ENCODE measurements around the gene RBM7.

The RBM7 gene

DNA sequence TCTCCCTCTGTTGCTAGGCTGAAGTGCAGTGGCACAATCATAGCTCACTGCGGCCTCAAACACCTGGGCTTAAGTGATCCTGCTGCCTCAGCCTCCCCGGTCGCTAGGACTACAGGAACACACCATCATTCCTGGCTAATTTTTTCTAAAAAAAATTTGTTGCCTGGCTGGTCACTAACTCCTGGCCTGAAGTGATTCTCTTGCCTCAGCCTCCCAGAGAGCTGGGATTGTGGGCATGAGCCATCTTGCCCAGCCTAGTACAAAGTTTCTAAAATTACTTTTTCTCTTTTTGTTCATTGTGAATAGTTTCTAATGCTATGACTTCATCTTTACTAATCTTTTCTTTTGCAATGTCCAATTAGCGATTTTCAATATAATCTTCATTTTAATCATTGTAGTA is 12.5 kb downstream of the RBM7 start:
- no peak for DNase-seq (ENCODE audit: low read depth)
- TF ChIP-seq, protein P1, sequence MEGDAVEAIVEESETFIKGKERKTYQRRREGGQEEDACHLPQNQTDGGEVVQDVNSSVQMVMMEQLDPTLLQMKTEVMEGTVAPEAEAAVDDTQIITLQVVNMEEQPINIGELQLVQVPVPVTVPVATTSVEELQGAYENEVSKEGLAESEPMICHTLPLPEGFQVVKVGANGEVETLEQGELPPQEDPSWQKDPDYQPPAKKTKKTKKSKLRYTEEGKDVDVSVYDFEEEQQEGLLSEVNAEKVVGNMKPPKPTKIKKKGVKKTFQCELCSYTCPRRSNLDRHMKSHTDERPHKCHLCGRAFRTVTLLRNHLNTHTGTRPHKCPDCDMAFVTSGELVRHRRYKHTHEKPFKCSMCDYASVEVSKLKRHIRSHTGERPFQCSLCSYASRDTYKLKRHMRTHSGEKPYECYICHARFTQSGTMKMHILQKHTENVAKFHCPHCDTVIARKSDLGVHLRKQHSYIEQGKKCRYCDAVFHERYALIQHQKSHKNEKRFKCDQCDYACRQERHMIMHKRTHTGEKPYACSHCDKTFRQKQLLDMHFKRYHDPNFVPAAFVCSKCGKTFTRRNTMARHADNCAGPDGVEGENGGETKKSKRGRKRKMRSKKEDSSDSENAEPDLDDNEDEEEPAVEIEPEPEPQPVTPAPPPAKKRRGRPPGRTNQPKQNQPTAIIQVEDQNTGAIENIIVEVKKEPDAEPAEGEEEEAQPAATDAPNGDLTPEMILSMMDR (conservative IDR thresholded peaks at IDR 0.05; ENCODE audit: low read depth, low read length): no peak

DNA sequence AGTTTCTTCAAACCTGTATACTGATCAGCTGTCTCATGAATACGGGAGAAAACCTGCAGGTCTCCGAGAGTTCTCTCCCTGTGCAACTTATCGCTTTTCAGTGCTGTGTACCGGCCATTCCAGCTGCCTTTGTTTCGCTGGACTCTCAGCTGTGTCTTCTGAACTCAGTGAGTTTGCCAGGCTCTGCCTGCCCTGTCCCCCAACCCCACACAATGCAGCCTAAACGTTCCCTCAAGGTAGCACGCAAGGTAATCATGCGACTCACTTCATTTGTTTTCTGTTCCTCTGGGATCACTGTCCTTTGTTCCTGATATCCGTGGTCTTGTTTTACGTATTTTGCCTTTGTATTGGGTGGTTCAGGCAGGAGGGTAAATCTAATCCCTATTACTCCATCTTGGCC is 13.5 kb downstream of the RBM7 start:
- TF ChIP-seq, protein P1 (conservative IDR thresholded peaks at IDR 0.05; ENCODE audit: low read depth, low read length): no peak
- H3K4me3 ChIP-seq (ENCODE audit: low read length): no peak overlapping the region
- DNase-seq (ENCODE audit: low read depth): no peak

More for the DNA sequence above, 12.5 kb downstream of the RBM7 start:
- H3K4me3 ChIP-seq (ENCODE audit: low read length): no peak overlapping the region

DNA sequence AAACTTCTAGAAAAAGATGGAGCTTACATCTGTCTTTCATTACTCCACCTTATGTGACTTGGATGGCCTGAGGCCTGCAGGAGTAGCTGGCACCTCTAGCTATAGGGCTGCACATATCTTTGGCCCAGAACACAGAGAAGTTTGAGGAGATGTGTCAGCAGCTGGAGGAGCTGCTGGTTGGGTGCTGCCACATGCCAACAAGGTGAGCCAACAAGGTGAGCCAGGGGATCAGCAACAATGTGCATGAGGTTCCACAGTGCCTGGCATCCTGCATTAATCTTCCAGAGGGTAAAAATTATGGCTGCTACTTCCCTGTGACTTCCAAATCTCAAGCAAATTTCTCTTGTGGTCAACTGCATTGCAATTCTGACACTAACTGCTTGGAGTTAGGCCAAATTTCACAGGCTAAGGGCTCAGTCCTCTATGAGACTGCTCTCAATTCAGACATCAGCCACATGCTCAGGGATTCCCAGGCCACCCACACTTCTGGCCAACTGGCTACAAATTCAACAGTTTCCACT is 16.0 kb downstream of the RBM7 start:
- TF ChIP-seq, protein P1 (conservative IDR thresholded peaks at IDR 0.05; ENCODE audit: low read depth, low read length): no peak
- H3K4me3 ChIP-seq (ENCODE audit: low read length): no peak overlapping the region
- peak; percentile 48 for DNase-seq (ENCODE audit: low read depth)

DNA sequence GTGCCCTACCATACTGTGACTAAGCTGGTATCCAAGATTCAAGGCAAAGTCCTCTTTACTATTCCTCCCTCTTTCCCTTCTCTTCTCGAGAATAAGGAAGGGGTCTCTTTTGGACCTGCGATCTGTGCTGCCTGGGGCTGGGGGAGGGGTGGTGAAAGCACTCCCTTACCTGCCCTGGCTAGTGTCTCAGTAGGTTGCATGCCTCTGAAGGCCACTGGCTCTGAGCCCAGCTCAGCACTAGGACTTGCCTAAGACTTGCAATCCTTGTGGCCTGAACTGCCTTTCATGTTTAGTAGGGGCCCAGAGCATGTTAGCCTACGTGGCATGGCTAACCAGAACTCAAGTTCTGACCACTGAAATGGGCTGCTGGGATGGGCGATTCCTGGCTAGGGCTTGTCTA is 25.8 kb downstream of the RBM7 start:
- TF ChIP-seq, protein P1 (conservative IDR thresholded peaks at IDR 0.05; ENCODE audit: low read depth, low read length): no peak
- DNase-seq (ENCODE audit: low read depth): no peak
- H3K4me3 ChIP-seq (ENCODE audit: low read length): no peak overlapping the region

DNA sequence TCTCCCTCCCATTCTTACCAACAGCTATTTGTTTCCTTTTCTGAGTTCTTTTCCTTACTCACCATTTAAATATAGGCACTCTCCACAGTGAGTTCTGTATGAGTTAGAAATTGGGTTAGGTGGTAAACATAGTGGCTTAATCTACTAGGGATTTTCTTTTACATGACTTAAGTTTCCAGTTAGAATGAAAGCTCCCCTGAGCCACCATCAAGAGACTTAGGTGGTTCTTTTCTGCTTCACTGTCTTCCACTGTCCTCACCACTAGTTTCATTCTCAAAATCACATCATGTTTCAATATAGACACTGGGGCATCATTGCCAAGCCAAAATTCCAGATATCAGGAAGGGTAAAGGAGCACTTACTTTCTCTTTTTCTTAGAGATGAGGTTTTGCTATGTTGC is 29.8 kb downstream of the RBM7 start:
- no peak for DNase-seq (ENCODE audit: low read depth)
- H3K4me3 ChIP-seq (ENCODE audit: low read length): no peak overlapping the region
- TF ChIP-seq, protein P1 (conservative IDR thresholded peaks at IDR 0.05; ENCODE audit: low read depth, low read length): no peak

DNA sequence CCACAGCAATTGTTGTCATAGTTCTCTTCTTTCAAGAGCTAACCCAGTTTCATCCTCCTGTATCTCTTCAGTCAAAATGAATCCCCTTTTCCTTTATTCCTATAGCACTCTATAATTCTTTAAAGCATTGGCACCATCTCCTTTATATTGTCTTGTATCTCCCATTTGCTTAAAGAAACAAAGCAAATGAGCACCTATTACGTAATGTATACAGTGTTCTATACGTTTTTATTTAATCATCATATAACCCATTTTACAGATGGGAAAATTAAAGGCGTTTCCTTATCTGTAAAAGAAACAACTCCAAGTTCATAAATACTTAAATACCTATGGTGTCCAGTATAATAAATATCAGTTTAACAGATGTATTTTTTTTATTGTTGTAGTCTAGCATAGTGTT is 32.4 kb downstream of the RBM7 start:
- TF ChIP-seq, protein P1 (conservative IDR thresholded peaks at IDR 0.05; ENCODE audit: low read depth, low read length): no peak
- DNase-seq (ENCODE audit: low read depth): no peak

DNA sequence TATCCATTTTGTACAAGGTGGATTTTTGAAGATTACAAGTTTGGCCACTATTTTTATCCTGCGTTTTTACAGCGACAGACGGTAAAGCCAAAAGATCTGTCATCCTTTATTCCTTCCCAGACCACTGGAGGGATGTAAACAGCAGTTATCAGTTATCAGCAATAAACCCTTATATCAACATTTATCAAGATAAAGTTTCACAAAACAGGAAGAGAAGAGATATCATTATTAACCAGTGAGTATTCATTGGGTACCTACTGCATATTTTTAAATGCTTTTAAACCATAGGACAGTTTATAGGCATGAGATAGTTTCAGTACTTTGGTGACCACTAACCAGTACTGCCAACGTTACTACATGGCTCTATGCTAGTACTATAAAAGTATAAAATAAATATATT is 32.9 kb downstream of the RBM7 start:
- DNase-seq (ENCODE audit: low read depth): no peak
- H3K4me3 ChIP-seq (ENCODE audit: low read length): no peak overlapping the region
- TF ChIP-seq, protein P1 (conservative IDR thresholded peaks at IDR 0.05; ENCODE audit: low read depth, low read length): no peak

More for the DNA sequence above, 32.4 kb downstream of the RBM7 start:
- no peak overlapping the region for H3K4me3 ChIP-seq (ENCODE audit: low read length)
